HCT116 (cell line): ENCODE results near the gene NFIA. TPM values are rescaled to one million over a fixed set of nuclear protein-coding genes. Genes with fewer than 3 reads are reported as not detected.

Source experiments
- ATAC-seq: fragments of 200-7000 bp; cut with Tn5 transposase; 2 replicates; pipeline ENCODE4 v1.9.1; 2020; ENCODE audit warnings: mild to moderate bottlenecking, moderate library complexity
- BruUV-seq: library from RNA; stranded (reverse); fragments of 400-500 nt; replicated peaks from 2 replicates; lab custom pipeline; 2021; lab: Mats Ljungman, UMichigan
- CTCF ChIA-PET: fragments of 300-600 bp; sonication (Branson Sonifier 250); formaldehyde crosslinking; loops from one replicate; lab custom pipeline; 2021; ENCODE audit warnings: antibody characterized with exemption; lab: Charles Lee
- POLR2A ChIA-PET: fragments of 300-600, 350-600 bp; sonication (Branson Sonifier 250); formaldehyde crosslinking; loops from one replicate; lab custom pipeline; 2021; ENCODE audit warnings: antibody characterized with exemption; lab: Charles Lee
- RAD21 ChIA-PET, 2 experiments: fragments of 300-600 bp; sonication (Branson Sonifier 250); formaldehyde crosslinking; loops; one replicate each; lab custom pipeline; 2023; ENCODE audit warnings: low total read pairs in 2 of 2; ENCODE audit not compliant: uncharacterized antibody in 2 of 2, unreplicated experiment in 2 of 2, low non-redundant PET in 1 of 2; lab: Charles Lee
- DNase-seq: peaks from one replicate; pipeline ENCODE4 v3.0.0-alpha.2; 2010; ENCODE audit warnings: low read depth, low spot score
- H2AFZ ChIP-seq: fragments of 200-600 bp; shearing (Covaris generic), sonication (generic); 2 replicates; pipeline ENCODE4 v1.6.1; 2017; ENCODE audit warnings: low read depth, mixed run types, mixed read lengths, antibody characterized with exemption, low read length; ENCODE audit not compliant: poor library complexity, severe bottlenecking
- H3K27ac ChIP-seq: 2 replicates; pipeline ENCODE4 v1.5.1; 2012; ENCODE audit warnings: low read depth, low read length
- H3K27me3 ChIP-seq: fragments of 200-600 bp; sonication (generic); 2 replicates; pipeline ENCODE4 v1.6.1; 2016; ENCODE audit warnings: mixed run types, low read length, mixed read lengths; ENCODE audit not compliant: insufficient read depth
- H3K36me3 ChIP-seq, 2 experiments: fragments of 200-500 bp in 1 of 2; fragments of 200-600 bp in 1 of 2; sonication (Bioruptor generic) in 1 of 2; sonication (generic) in 1 of 2; 2 replicates each; pipeline versions ENCODE4 v1.5.1 to v1.6.1; 2014 to 2016; ENCODE audit warnings: low read length in 2 of 2, inconsistent platforms in 1 of 2, mixed read lengths in 1 of 2, mixed run types in 1 of 2; ENCODE audit not compliant: insufficient read depth in 2 of 2, control insufficient read depth in 1 of 2
- H3K4me1 ChIP-seq, 2 experiments: fragments of 200-600 bp in 1 of 2; sonication (generic) in 1 of 2; 2 replicates each; pipeline versions ENCODE4 v1.5.1 to v1.6.1; 2012 to 2017; ENCODE audit warnings: low read length in 2 of 2, inconsistent platforms in 1 of 2, mild to moderate bottlenecking in 1 of 2, mixed read lengths in 1 of 2, mixed run types in 1 of 2, moderate library complexity in 1 of 2; ENCODE audit not compliant: insufficient read depth in 2 of 2, control insufficient read depth in 1 of 2
- H3K4me2 ChIP-seq: fragments of 200-600 bp; sonication (generic); 2 replicates; pipeline ENCODE4 v1.6.1; 2017; ENCODE audit warnings: mixed run types, low read length, mixed read lengths
- H3K4me3 ChIP-seq, 2 experiments: fragments of 200-600 bp in 1 of 2; sonication (generic) in 1 of 2; replicated peaks in 1 of 2; 2 replicates each; pipeline ENCODE4 v1.5.1; 2011 to 2016; ENCODE audit warnings: low read length in 2 of 2, control low read depth in 1 of 2, low read depth in 1 of 2, mild to moderate bottlenecking in 1 of 2, mixed read lengths in 1 of 2, mixed run types in 1 of 2
- H3K79me2 ChIP-seq: fragments of 200-600 bp; sonication (generic); 2 replicates; pipeline ENCODE4 v1.6.1; 2017; ENCODE audit warnings: mild to moderate bottlenecking, mixed run types, low read length, moderate library complexity, mixed read lengths; ENCODE audit not compliant: insufficient read depth
- H3K9ac ChIP-seq: fragments of 200-600 bp; sonication (generic); 2 replicates; pipeline ENCODE4 v1.6.1; 2016; ENCODE audit warnings: low read length, mixed read lengths
- H3K9me2 ChIP-seq: fragments of 200-600 bp; sonication (generic), shearing (Covaris generic); 2 replicates; pipeline ENCODE4 v1.6.1; 2017; ENCODE audit warnings: mixed run types, mild to moderate bottlenecking, moderate library complexity; ENCODE audit not compliant: insufficient read depth
- H3K9me3 ChIP-seq, 2 experiments: fragments of 200-500 bp in 1 of 2; fragments of 200-600 bp in 1 of 2; sonication (Bioruptor generic) in 1 of 2; sonication (generic) in 1 of 2; 2 replicates each; pipeline ENCODE4 v1.6.1; 2014 to 2017; ENCODE audit warnings: low read length in 2 of 2, mixed read lengths in 2 of 2, inconsistent platforms in 1 of 2, low read depth in 1 of 2, mild to moderate bottlenecking in 1 of 2, mixed run types in 1 of 2, moderate library complexity in 1 of 2; ENCODE audit not compliant: control insufficient read depth in 1 of 2, insufficient read depth in 1 of 2
- H4K20me1 ChIP-seq: fragments of 200-600 bp; sonication (generic), shearing (Covaris generic); 2 replicates; pipeline ENCODE4 v1.6.1; 2017; ENCODE audit warnings: mixed run types, mild to moderate bottlenecking, moderate library complexity; ENCODE audit not compliant: insufficient read depth
- CTCF ChIP-seq, 3 experiments: fragments of 200-600 bp in 1 of 3; sonication (generic) in 1 of 3; IDR thresholded peaks in 2 of 3; conservative IDR thresholded peaks in 1 of 3; 2 replicates each; pipeline ENCODE4 v1.5.1; 2012 to 2017; ENCODE audit warnings: low read depth in 2 of 3, low read length in 2 of 3, antibody characterized with exemption in 1 of 3, borderline replicate concordance in 1 of 3, control low read depth in 1 of 3, mild to moderate bottlenecking in 1 of 3, mixed read lengths in 1 of 3, mixed run types in 1 of 3, moderate library complexity in 1 of 3; ENCODE audit not compliant: insufficient read depth in 1 of 3
- POLR2A ChIP-seq: IDR thresholded peaks from 2 replicates; pipeline ENCODE4 v1.7.0; 2011; ENCODE audit warnings: borderline replicate concordance; ENCODE audit not compliant: insufficient read depth, insufficient read length; ENCODE audit errors: extremely low read depth
- POLR2AphosphoS5 ChIP-seq: IDR thresholded peaks from 2 replicates; pipeline ENCODE4 v1.6.1; 2011; ENCODE audit warnings: mild to moderate bottlenecking, low read depth, low read length, moderate library complexity
- RAD21 ChIP-seq: IDR thresholded peaks from 2 replicates; pipeline ENCODE4 v1.6.1; 2012; ENCODE audit warnings: low read depth, mild to moderate bottlenecking
- SRF ChIP-seq: IDR thresholded peaks from 2 replicates; pipeline ENCODE4 v1.6.1; 2012; ENCODE audit warnings: low read depth
- ZBTB33 ChIP-seq: IDR thresholded peaks from 2 replicates; pipeline ENCODE4 v1.6.1; 2011; ENCODE audit warnings: mild to moderate bottlenecking, low read length, moderate library complexity; ENCODE audit not compliant: insufficient replicate concordance; ENCODE audit errors: extremely low read depth
- intact Hi-C: fragments of 100-400 bp; cut with micrococcal nuclease; formaldehyde crosslinking; loops from 2 replicates; pipeline ENCODE4 v1.10.0; 2022
- total RNA-seq: library from RNA; stranded (reverse); gene quantifications from one replicate; pipeline ENCODE4 v1.2.1, GENCODE V29; 2021; ENCODE audit not compliant: unreplicated experiment

The NFIA gene
- total RNA-seq, 1 experiment from 2014 or later = 17.2 TPM

- Histone ChIP-seq H4K20me1 (no peaks in the 10 kb centered on the region), H2AFZ (no peak overlapping the region), H3K9me2 (no peaks in the 10 kb centered on the region), H3K27ac (no peak overlapping the region), H3K4me2 (no peak overlapping the region), H3K4me3 (no peak overlapping the region)
- RAD21 ChIA-PET = no interaction called here
- no TSS peak for BruUV-seq
- no peak for ATAC-seq
- POLR2A ChIA-PET = interaction anchor here (0.7 kb wide), 1 partner anchor 9 kb away, joined by 3 read pairs; no protein-coding TSS in a partner anchor
- CTCF ChIA-PET = no interaction called here
- no peak for TF ChIP-seq POLR2AphosphoS5
- TF ChIP-seq SRF = no peak
- TF ChIP-seq, all 23 proteins: peak for 0
- no peak for DNase-seq
- H3K36me3 ChIP-seq = no peaks in the 10 kb centered on the region
- H3K9ac ChIP-seq = no peak overlapping the region
- H3K9me3 ChIP-seq = no peaks in the 10 kb centered on the region
- no peaks in the 10 kb centered on the region for H3K4me1 ChIP-seq
- no peaks in the 10 kb centered on the region for H3K27me3 ChIP-seq
- H3K79me2 ChIP-seq = no peaks in the 10 kb centered on the region
- intact Hi-C loops = no loop called here
Measured at GRCh38 chr1:61208831-61209230, 126.5 kb downstream of the NFIA start.

- no TSS peak for BruUV-seq
- H3K79me2 ChIP-seq = 0 out of 2 replicates have a peak, but pooled peaks cover 3% of the 10 kb centered on the region
- no peak overlapping the region for H3K9ac ChIP-seq
- TF ChIP-seq RAD21 (peak; percentile 54), CTCF (IDR thresholded peaks at IDR 0.05 in 2 of 3, conservative IDR thresholded peaks at IDR 0.05 in 1 of 3; ENCODE audit: borderline replicate concordance in 1 of 3, insufficient read depth in 1 of 3, low read depth in 2 of 3, low read length in 2 of 3) (0 out of 6 replicates have a peak, but pooled peaks of 2 of the 3 experiments have one; percentile 22 to 23), ZBTB33 (no peak), POLR2A (no peak)
- H3K4me2 ChIP-seq = no peak overlapping the region
- ATAC-seq (peak; percentile 50; the same call in 1 of the 2 replicates), DNase-seq (no peak)
- H3K4me1 ChIP-seq = no peaks in the 10 kb centered on the region
- ChIA-PET CTCF (interaction anchor here (1.4 kb wide), 1 partner anchor 45 kb away, joined by 3 read pairs; no protein-coding TSS in a partner anchor), POLR2A (no interaction called here), RAD21 (no interaction called here)
- intact Hi-C loops = no loop called here
- H3K4me3 ChIP-seq = no peak overlapping the region
- no peak overlapping the region for H3K27ac ChIP-seq
- no peak overlapping the region for H2AFZ ChIP-seq
- no peaks in the 10 kb centered on the region for H4K20me1 ChIP-seq
- no peaks in the 10 kb centered on the region for H3K9me2 ChIP-seq
- H3K27me3 ChIP-seq = no peaks in the 10 kb centered on the region
- no peaks in the 10 kb centered on the region for H3K9me3 ChIP-seq
- no peaks in the 10 kb centered on the region for H3K36me3 ChIP-seq
Measured at GRCh38 chr1:61210435-61211154, 128.2 kb downstream of the NFIA start.
